Occipital lobe (tissue), 2 donors: Measurements from ENCODE around the gene NKX2-3. TPM values are rescaled to one million over a fixed set of nuclear protein-coding genes. Genes with fewer than 3 reads are reported as not detected.

ENCODE experiments used
- DNase-seq: peaks from one replicate; lab custom pipeline; 2025; lab: John Stamatoyannopoulos, UW
- total RNA-seq: library from RNA; depleted of rRNA; stranded (reverse); fragments of >200 nt; gene quantifications from one replicate; pipeline ENCODE4 v1.2.3, GENCODE V29; 2014

Gene NKX2-3
- total RNA-seq, 1 donor from 2014 or later = not detected

DNA sequence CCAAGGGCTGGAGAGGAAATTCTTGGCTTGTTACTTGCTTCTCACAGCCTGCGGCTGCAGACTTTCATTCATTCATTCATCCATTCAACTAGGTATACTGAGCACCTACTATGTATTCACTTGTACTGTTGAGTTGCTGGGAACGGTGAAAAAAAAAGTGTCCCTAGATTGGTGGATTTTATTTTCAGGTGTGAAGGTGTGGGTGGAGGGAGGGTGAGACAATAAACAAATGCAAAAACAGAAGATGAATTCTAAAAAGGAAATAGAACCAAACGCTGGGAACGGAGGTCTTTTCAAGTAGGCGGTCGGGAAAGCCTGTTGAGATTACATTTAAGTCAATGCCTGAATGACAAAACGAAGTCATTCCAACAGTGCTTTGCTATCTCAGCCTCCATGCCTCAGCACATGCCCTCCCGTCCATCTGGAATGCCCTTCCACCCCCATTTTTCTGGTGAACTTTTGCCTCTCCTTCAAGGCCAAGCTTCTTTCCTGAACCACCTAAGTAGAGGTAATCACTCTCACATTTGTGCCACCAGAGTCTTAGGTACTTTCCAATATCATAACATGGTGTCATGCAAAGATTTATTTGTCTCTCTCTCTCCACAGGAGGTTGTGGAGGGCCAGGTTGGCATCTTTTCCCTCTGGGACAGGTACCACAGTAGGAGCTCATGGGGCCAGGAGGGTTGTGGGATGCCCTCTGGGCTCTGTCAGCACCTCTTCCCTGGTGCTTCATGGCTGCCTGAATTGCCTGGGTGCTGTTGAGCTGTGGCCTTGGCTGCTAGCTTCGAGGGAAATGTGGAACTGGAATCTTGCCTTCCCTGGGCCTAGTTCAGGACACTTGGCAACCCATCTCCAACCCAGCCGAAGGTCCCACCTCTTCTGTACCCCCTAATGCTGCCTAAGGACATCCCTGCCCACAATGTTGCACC lies 5.5 kb downstream of the NKX2-3 start:
- no peak for DNase-seq

- DNase-seq = no peak
Measured at GRCh38 chr10:99539120-99539519, 6.4 kb downstream of the NKX2-3 start.

- DNase-seq = no peak
Measured at GRCh38 chr10:99539820-99540219, 7.1 kb downstream of the NKX2-3 start.

DNA sequence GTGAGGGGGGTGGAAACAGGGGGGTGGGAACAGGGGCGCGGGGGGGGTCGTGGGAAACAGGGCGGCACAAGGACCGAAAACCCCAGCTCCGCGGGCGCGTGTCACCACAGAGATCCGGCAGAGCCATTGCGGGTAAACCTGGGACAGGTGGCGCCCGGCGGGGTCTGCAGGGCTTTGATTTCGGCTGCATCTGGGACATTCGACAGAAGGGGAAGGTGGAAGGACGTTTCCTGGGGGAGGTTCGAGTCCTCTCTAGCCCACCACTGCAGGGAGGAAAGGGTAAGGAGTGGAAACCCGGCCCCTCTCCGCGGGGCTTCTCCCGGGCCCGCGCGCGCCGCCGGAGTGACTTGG lies 7.5 kb downstream of the NKX2-3 start:
- DNase-seq = no peak

GRCh38 chr10:99540657-99541531 lies 8.2 kb downstream of the NKX2-3 start:
- no peak for DNase-seq

DNA sequence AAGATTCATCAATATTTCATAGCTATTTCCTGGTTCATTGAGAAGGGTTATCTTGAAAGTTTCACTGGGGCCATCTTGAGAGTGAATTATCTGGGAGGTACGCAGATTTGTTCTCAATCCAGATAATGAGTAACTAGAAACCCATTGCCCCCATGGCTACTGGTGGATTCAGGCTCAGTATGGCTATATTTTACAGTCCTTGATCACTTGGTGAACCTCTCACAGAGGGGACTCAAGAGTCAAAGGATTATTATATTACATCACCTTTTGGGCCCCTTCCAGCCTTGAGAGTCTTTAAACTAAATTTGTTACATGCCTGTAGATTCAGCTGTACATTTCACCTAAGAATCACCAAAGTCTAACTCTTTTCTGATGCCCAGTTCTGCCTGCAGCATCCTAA lies 11.6 kb downstream of the NKX2-3 start:
- no peak for DNase-seq

GRCh38 chr10:99548041-99548530 lies 15.3 kb downstream of the NKX2-3 start:
- DNase-seq = no peak

- DNase-seq = no peak
Measured at GRCh38 chr10:99551158-99551557, 18.4 kb downstream of the NKX2-3 start.

DNA sequence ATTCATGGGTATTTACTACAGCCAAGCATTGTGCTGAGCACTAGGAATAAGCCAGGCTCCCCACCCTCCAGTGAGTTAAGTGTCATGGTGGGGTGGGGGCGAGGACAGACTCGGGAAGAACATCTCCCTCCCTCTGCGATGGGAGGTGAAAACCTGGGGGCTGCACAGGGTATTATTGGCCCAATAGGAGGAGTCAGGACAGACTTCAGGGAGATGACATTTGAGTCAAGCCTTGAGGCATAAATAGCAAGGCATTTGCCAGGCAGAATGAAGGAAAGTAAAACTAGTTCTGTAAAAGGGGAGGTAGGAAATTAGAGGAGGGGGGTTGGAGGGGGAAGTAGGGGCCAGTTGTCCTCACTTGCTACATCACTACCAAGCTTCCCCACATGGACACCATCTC lies 18.9 kb downstream of the NKX2-3 start:
- DNase-seq = no peak

GRCh38 chr10:99555371-99555770 lies 22.6 kb downstream of the NKX2-3 start:
- DNase-seq = no peak

DNA sequence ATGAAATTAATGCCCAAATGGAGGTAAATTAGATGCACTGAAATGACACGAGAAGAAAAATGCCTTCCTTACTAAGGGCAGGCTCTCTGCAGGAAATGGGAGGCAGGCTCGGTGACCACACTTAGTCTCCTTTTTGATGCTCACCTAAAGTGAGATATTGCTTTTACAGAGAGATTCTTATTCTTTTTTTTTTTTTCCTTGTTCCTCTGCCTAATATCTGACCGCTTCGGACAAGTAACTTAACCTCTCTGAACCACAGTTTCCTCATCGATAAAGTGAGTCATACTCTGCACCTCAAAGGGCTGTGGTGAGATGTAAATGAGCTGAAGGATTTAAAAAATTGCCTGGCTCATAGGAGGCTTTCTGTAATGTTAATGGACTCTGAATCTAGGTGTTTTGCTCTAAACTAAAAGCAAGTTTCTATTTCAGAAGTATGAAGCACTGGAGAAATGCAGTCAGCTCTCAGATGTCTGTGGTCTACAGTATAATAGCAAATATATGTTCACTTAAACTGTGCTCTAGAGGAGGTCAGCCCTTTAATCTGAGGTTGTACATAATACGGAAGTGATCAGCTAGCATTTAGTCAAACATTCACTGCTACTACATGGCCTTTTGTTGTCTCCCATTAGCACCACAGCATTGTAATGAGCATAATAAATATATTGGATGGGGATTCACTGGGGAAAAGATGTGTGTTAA lies 23.2 kb downstream of the NKX2-3 start:
- DNase-seq = no peak

GRCh38 chr10:99557044-99557443 lies 24.3 kb downstream of the NKX2-3 start:
- DNase-seq = no peak

DNA sequence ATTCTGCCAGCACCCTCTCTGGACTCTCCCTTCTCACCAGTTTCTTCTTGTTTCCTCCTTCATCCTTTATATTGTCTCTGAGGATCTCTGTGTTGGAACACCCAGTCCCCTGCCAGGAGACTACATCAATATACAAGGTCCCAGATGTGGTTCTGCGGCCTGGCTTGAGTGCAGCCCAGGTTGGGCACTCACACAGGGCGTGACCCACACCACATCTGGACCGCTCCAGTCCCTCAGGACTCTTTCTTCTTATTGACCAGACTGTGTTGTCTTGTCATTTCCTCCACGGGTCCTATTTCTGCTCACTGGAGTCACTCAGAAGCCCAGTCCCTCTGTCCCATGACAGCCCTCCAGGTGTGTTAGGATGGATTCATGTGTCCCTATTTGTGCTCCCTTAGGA lies 26.0 kb downstream of the NKX2-3 start:
- DNase-seq = no peak

DNA sequence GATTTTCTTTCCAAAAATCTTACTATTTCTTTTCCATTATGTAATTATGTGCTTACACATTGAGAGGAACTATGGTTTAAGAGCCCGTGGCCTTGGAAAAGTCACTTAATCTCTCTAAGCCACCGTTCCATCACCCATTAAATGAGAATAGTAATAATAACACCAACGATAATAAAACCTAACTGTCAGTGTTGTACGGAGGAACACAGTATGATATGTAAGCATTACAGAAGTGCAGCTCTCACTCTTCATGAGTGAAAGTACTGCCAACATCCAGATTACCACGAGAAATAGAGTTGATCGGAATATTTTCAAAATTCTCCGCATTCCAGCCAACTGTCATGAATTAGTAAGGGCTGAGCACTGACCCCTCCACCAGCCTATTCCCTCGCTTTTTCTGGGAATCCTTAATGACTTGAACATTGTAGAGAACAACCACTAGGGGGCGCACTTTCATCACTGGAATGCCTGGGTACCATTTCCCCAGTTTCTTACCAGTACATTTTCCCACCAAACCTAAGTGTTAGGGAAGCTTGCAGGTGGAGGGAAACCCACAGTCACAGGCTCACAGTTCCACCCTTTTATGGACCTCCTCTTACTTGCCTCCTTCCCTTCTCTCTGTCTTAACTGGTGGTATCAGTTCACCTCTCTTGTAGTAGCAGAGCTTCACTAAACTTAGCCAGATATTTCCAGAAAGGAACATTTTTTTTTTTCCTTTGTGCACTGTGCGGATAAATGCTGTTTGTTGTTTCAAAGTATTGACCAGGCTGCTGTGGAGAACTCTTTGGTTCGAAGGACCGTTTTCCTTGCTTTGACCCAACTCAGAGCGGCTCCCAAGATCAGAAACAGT lies 27.8 kb downstream of the NKX2-3 start:
- DNase-seq = no peak

DNA sequence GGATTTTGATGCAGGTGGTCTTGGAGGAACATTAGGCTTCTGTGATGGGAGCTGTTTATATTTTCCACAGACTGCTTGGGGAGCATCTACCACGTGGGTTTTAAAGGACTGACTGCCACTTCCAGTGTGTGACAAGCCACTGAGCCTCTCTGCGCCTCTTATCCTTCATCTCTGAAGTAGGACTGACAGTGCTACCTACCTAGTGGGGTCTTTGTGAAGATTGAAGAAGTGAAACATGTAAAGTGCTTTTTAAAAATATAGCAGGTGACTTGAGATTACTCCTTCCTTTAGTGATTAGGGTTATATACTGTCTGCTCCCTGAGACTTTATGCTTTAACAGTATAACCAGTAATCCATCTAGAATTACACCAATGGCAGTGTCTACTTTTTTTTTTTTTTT lies 29.9 kb downstream of the NKX2-3 start:
- DNase-seq = no peak

- DNase-seq = no peak
Measured at GRCh38 chr10:99564361-99564760, 31.6 kb downstream of the NKX2-3 start.

DNA sequence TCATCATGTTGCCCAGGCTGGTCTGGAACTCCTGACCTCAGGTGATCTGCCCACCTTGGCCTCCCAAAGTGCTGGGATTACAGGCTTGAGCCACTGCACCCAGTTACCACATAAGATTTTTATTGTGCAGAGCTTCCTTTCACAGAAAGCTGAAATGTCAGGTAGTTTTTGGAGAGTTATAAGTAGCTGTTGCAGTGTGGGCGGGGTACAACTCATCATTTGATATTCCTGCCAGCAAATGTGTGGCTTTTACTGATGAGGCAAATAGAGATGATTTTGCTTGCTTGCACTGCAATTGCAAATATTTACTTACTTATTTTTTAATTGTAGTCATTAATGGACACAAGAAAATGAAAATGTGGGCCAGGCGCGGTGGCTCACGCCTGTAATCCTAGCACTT lies 32.4 kb downstream of the NKX2-3 start:
- no peak for DNase-seq

DNA sequence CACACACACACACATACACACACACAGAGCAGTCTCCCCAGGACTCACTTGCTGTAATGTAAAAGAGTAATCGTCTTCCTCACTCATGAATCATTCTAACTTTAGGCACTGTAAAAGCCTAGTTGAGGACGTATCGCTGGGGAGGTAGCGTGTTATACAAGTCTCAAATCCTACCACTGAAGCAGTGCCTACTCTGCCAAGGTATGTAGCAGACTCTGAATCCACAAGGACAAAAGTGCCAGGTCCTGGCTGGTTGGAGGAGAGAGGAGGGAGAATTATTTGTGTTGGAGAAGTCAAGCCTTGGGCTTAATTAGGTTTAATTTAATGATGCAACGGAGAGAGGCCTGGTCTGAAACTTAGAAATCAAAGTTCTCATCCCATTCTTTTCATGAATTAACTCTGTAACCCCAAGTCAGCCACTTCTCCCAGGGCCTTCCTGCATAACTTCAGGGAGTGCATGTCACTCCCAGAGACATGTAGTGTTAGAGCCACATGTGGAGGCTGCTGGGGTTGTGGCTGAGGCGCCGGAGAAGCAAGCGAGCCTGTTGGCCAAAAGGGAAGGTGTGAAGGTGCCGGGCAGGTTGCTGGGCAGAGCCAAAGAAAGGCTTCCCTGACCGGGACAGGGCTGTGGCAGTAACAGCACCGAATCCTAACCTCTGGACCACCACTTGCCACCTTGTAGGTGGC lies 36.7 kb downstream of the NKX2-3 start:
- DNase-seq = no peak

GRCh38 chr10:99569961-99570360 lies 37.2 kb downstream of the NKX2-3 start:
- no peak for DNase-seq

GRCh38 chr10:99571816-99572215 lies 39.1 kb downstream of the NKX2-3 start:
- no peak for DNase-seq
